Fibroblast of lung (primary cell): ENCODE measurements around the gene MOXD1.

Experiments
- CTCF ChIP-seq, 2 donors: IDR thresholded peaks in 1 of 2; conservative IDR thresholded peaks in 1 of 2; 1 replicate in 1 of 2; 2 replicates in 1 of 2; pipeline ENCODE4 v1.5.1; 2011 to 2012; ENCODE audit warnings: low read length in 2 of 2, control low read depth in 1 of 2, inconsistent platforms in 1 of 2, low read depth in 1 of 2, mild to moderate bottlenecking in 1 of 2
- EZH2 ChIP-seq: IDR thresholded peaks from 2 replicates; pipeline ENCODE4 v1.5.1; 2012; ENCODE audit warnings: low read length, control low read depth, mild to moderate bottlenecking; ENCODE audit errors: missing control alignments

- TF ChIP-seq CTCF (conservative IDR thresholded peaks at IDR 0.05 in 1 of 2, IDR thresholded peaks at IDR 0.05 in 1 of 2; ENCODE audit: low read depth in 1 of 2, low read length in 2 of 2), result no peak
- TF ChIP-seq EZH2, result no peak
These were observed 120.8 kb downstream of the MOXD1 start for GRCh38 chr6:132280436-132280835.
